WTC11 (cell line): ENCODE data around the gene PRKX. TPM values are rescaled to one million over a fixed set of nuclear protein-coding genes. Genes with fewer than 3 reads are reported as not detected.

Source experiments
- ATAC-seq: fragments of 200-7000 bp; cut with Tn5 transposase; 2 replicates; pipeline ENCODE4 v1.10.0; 2021; ENCODE audit warnings: mild to moderate bottlenecking, moderate library complexity
- CTCF ChIA-PET: fragments of 300-600 bp; sonication (Branson Sonifier 250); formaldehyde crosslinking; loops from one replicate; lab custom pipeline; 2021; ENCODE audit warnings: antibody characterized with exemption; lab: Charles Lee
- POLR2A ChIA-PET: fragments of 350-600 bp; sonication (Branson Sonifier 250); formaldehyde crosslinking; loops from one replicate; lab custom pipeline; 2021; ENCODE audit warnings: antibody characterized with exemption; lab: Charles Lee
- DNase-seq: peaks from one replicate; pipeline ENCODE4 v3.0.0; 2021; ENCODE audit warnings: low spot score
- H3K27ac Mint-ChIP-seq: 2 replicates; pipeline ENCODE4 v1.8.0; 2021; ENCODE audit warnings: mixed read lengths
- H3K27me3 Mint-ChIP-seq: 2 replicates; pipeline ENCODE4 v1.8.0; 2021; ENCODE audit warnings: low read depth, mild to moderate bottlenecking, moderate library complexity, mixed read lengths
- H3K36me3 Mint-ChIP-seq: 2 replicates; pipeline ENCODE4 v1.8.0; 2021; ENCODE audit warnings: mixed read lengths
- H3K4me1 Mint-ChIP-seq: 2 replicates; pipeline ENCODE4 v1.8.0; 2022; ENCODE audit warnings: mixed read lengths
- H3K4me3 Mint-ChIP-seq: 2 replicates; pipeline ENCODE4 v1.8.0; 2021; ENCODE audit warnings: mild to moderate bottlenecking, moderate library complexity, mixed read lengths
- H3K9me3 Mint-ChIP-seq: 2 replicates; pipeline ENCODE4 v1.8.0; 2021; ENCODE audit warnings: mixed read lengths
- AFF4 ChIP-seq: sonication (generic); formaldehyde crosslinking; IDR thresholded peaks from 2 replicates; pipeline ENCODE4 v1.8.1; 2023; ENCODE audit warnings: mild to moderate bottlenecking, missing genetic modification reagents, borderline replicate concordance
- CBFB ChIP-seq: sonication (generic); formaldehyde crosslinking; IDR thresholded peaks from 2 replicates; pipeline ENCODE4 v1.8.1; 2022; ENCODE audit warnings: mild to moderate bottlenecking, low read depth, missing genetic modification reagents
- CREB1 ChIP-seq: sonication (generic); formaldehyde crosslinking; IDR thresholded peaks from 2 replicates; pipeline ENCODE4 v1.8.0; 2023; ENCODE audit warnings: mild to moderate bottlenecking, missing genetic modification reagents
- FOXP1 ChIP-seq: sonication (generic); formaldehyde crosslinking; IDR thresholded peaks from 2 replicates; pipeline ENCODE4 v1.8.0; 2022; ENCODE audit warnings: missing genetic modification reagents, mild to moderate bottlenecking, moderate library complexity, borderline replicate concordance
- GRHL2 ChIP-seq: fragments of 250-450 bp; sonication (Bioruptor Pico); IDR thresholded peaks from 2 replicates; pipeline ENCODE4 v1.8.0; 2022; ENCODE audit warnings: mild to moderate bottlenecking, moderate library complexity; ENCODE audit not compliant: insufficient replicate concordance, severe bottlenecking
- IRF2 ChIP-seq: sonication (generic); formaldehyde crosslinking; IDR thresholded peaks from 2 replicates; pipeline ENCODE4 v1.8.0; 2022; ENCODE audit warnings: low read depth, missing genetic modification reagents, borderline replicate concordance
- NFYB ChIP-seq: sonication (generic); formaldehyde crosslinking; conservative IDR thresholded peaks from 2 replicates; pipeline ENCODE4 v1.8.0; 2022; ENCODE audit warnings: low read depth, missing genetic modification reagents
- NR1H2 ChIP-seq: sonication (generic); formaldehyde crosslinking; IDR thresholded peaks from 2 replicates; pipeline ENCODE4 v1.9.0; 2021; ENCODE audit warnings: mild to moderate bottlenecking, moderate library complexity, missing genetic modification reagents
- RELA ChIP-seq: sonication (generic); formaldehyde crosslinking; IDR thresholded peaks from 2 replicates; pipeline ENCODE4 v1.8.1; 2022; ENCODE audit warnings: missing genetic modification reagents, mild to moderate bottlenecking, borderline replicate concordance
- SMAD3 ChIP-seq: sonication (generic); formaldehyde crosslinking; IDR thresholded peaks from 2 replicates; pipeline ENCODE4 v1.8.0; 2022; ENCODE audit warnings: missing genetic modification reagents, mild to moderate bottlenecking, borderline replicate concordance
- SMAD4 ChIP-seq: sonication (generic); formaldehyde crosslinking; IDR thresholded peaks from 2 replicates; pipeline ENCODE4 v1.8.0; 2022; ENCODE audit warnings: mild to moderate bottlenecking, missing genetic modification reagents
- ZNF138 ChIP-seq: sonication (generic); formaldehyde crosslinking; conservative IDR thresholded peaks from 2 replicates; pipeline ENCODE4 v1.8.1; 2022; ENCODE audit warnings: mild to moderate bottlenecking, moderate library complexity, missing genetic modification reagents
- ZNF219 ChIP-seq: sonication (generic); formaldehyde crosslinking; IDR thresholded peaks from 2 replicates; pipeline ENCODE4 v1.8.0; 2023; ENCODE audit warnings: missing genetic modification reagents, mild to moderate bottlenecking, borderline replicate concordance
- ZNF416 ChIP-seq: fragments of 250-450 bp; sonication (Bioruptor Pico); IDR thresholded peaks from 2 replicates; pipeline ENCODE4 v1.9.0; 2021; ENCODE audit warnings: mild to moderate bottlenecking, inconsistent platforms
- ZNF671 ChIP-seq: fragments of 250-450 bp; sonication (Bioruptor Pico); IDR thresholded peaks from 2 replicates; pipeline ENCODE4 v1.8.0; 2021; ENCODE audit warnings: mild to moderate bottlenecking
- total RNA-seq: library from RNA; stranded (reverse); gene quantifications from 3 replicates; pipeline ENCODE4 v1.2.3, GENCODE V29; 2021
- TF ChIP-seq, protein P1 (sequence below): sonication (generic); formaldehyde crosslinking; IDR thresholded peaks from 2 replicates; pipeline ENCODE4 v1.8.1; 2023; ENCODE audit warnings: mild to moderate bottlenecking, missing genetic modification reagents
- TF ChIP-seq, protein P2 (sequence below): sonication (generic); formaldehyde crosslinking; IDR thresholded peaks from 2 replicates; pipeline ENCODE4 v1.8.1; 2023; ENCODE audit warnings: mild to moderate bottlenecking, missing genetic modification reagents
- TF ChIP-seq, protein P3 (sequence below): sonication (generic); formaldehyde crosslinking; IDR thresholded peaks from 2 replicates; pipeline ENCODE4 v1.8.1; 2022; ENCODE audit warnings: mild to moderate bottlenecking, missing genetic modification reagents, moderate library complexity, borderline replicate concordance
- TF ChIP-seq, protein P4 (sequence below): sonication (generic); formaldehyde crosslinking; IDR thresholded peaks from 2 replicates; pipeline ENCODE4 v1.8.1; 2023; ENCODE audit warnings: mild to moderate bottlenecking, missing genetic modification reagents, moderate library complexity

Gene PRKX
- total RNA-seq, 1 experiment from 2014 or later: 66.6 TPM

- peaks cover 59% of the 10 kb centered on the region for H3K27me3 Mint-ChIP-seq
- no peak for ATAC-seq
- POLR2A ChIA-PET: no interaction called here
- no peak for DNase-seq
- no peaks in the 10 kb centered on the region for H3K36me3 Mint-ChIP-seq
- H3K27ac Mint-ChIP-seq: no peak overlapping the region
- TF ChIP-seq SMAD4 (no peak), ZNF138 (CRISPR knock-in tag) (no peak), SMAD3 (no peak), AFF4 (CRISPR knock-in tag) (no peak), RELA (CRISPR knock-in tag) (no peak), NFYB (CRISPR knock-in tag) (no peak), GRHL2 (CRISPR knock-in tag) (no peak), ZNF219 (CRISPR knock-in tag) (no peak), IRF2 (CRISPR knock-in tag) (no peak), NR1H2 (CRISPR knock-in tag) (no peak)
- TF ChIP-seq, protein P1, sequence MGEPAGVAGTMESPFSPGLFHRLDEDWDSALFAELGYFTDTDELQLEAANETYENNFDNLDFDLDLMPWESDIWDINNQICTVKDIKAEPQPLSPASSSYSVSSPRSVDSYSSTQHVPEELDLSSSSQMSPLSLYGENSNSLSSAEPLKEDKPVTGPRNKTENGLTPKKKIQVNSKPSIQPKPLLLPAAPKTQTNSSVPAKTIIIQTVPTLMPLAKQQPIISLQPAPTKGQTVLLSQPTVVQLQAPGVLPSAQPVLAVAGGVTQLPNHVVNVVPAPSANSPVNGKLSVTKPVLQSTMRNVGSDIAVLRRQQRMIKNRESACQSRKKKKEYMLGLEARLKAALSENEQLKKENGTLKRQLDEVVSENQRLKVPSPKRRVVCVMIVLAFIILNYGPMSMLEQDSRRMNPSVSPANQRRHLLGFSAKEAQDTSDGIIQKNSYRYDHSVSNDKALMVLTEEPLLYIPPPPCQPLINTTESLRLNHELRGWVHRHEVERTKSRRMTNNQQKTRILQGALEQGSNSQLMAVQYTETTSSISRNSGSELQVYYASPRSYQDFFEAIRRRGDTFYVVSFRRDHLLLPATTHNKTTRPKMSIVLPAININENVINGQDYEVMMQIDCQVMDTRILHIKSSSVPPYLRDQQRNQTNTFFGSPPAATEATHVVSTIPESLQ (CRISPR knock-in tag): no peak
- TF ChIP-seq, protein P2, sequence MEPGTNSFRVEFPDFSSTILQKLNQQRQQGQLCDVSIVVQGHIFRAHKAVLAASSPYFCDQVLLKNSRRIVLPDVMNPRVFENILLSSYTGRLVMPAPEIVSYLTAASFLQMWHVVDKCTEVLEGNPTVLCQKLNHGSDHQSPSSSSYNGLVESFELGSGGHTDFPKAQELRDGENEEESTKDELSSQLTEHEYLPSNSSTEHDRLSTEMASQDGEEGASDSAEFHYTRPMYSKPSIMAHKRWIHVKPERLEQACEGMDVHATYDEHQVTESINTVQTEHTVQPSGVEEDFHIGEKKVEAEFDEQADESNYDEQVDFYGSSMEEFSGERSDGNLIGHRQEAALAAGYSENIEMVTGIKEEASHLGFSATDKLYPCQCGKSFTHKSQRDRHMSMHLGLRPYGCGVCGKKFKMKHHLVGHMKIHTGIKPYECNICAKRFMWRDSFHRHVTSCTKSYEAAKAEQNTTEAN (CRISPR knock-in tag): no peak
- TF ChIP-seq, protein P3, sequence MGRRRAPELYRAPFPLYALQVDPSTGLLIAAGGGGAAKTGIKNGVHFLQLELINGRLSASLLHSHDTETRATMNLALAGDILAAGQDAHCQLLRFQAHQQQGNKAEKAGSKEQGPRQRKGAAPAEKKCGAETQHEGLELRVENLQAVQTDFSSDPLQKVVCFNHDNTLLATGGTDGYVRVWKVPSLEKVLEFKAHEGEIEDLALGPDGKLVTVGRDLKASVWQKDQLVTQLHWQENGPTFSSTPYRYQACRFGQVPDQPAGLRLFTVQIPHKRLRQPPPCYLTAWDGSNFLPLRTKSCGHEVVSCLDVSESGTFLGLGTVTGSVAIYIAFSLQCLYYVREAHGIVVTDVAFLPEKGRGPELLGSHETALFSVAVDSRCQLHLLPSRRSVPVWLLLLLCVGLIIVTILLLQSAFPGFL (CRISPR knock-in tag): no peak
- TF ChIP-seq, protein P4, sequence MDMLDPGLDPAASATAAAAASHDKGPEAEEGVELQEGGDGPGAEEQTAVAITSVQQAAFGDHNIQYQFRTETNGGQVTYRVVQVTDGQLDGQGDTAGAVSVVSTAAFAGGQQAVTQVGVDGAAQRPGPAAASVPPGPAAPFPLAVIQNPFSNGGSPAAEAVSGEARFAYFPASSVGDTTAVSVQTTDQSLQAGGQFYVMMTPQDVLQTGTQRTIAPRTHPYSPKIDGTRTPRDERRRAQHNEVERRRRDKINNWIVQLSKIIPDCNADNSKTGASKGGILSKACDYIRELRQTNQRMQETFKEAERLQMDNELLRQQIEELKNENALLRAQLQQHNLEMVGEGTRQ (CRISPR knock-in tag): no peak
- peaks cover 6% of the 10 kb centered on the region; the same call in 1 of the 2 replicates for H3K4me1 Mint-ChIP-seq
- H3K4me3 Mint-ChIP-seq: no peak overlapping the region
- no peaks in the 10 kb centered on the region for H3K9me3 Mint-ChIP-seq
- CTCF ChIA-PET: no interaction called here
These were observed 131.8 kb downstream of the PRKX start for GRCh38 chrX:3581609-3582108.

- CTCF ChIA-PET: no interaction called here
- H3K4me3 Mint-ChIP-seq: no peak overlapping the region
- DNase-seq (no peak), ATAC-seq (no peak)
- H3K4me1 Mint-ChIP-seq: no peaks in the 10 kb centered on the region
- no peaks in the 10 kb centered on the region for H3K9me3 Mint-ChIP-seq
- TF ChIP-seq CBFB (CRISPR knock-in tag) (no peak), CREB1 (no peak), ZNF416 (CRISPR knock-in tag) (no peak), ZNF671 (no peak), FOXP1 (CRISPR knock-in tag) (no peak)
- H3K36me3 Mint-ChIP-seq: no peaks in the 10 kb centered on the region
- H3K27ac Mint-ChIP-seq: no peak overlapping the region
- H3K27me3 Mint-ChIP-seq: peaks cover 22% of the 10 kb centered on the region
- POLR2A ChIA-PET: no interaction called here
These were observed 135.9 kb downstream of the PRKX start for GRCh38 chrX:3577551-3577950.
